K562 (cell line): ENCODE measurements around the gene YIPF1. TPM values are rescaled to one million over a fixed set of nuclear protein-coding genes. Genes with fewer than 3 reads are reported as not detected.

Experiments
- DNMT1 ChIP-seq: fragments of 450-650 bp; IDR thresholded peaks from 2 replicates; pipeline ENCODE4 v1.6.1; 2016; ENCODE audit warnings: antibody characterized with exemption, mild to moderate bottlenecking
- GATAD2A ChIP-seq: fragments of 450-650 bp; IDR thresholded peaks from 2 replicates; pipeline ENCODE4 v1.6.1; 2017
- JUN ChIP-seq, 2 experiments: sonication (generic) in 1 of 2; formaldehyde crosslinking in 1 of 2; IDR thresholded peaks; 2 replicates each; pipeline versions ENCODE4 v1.6.1 to v1.8.0; 2012 to 2022; ENCODE audit warnings: borderline replicate concordance in 2 of 2, mild to moderate bottlenecking in 2 of 2, improper control_type of control experiment in 1 of 2, low read depth in 1 of 2, low read length in 1 of 2, missing genetic modification reagents in 1 of 2
- MTA1 ChIP-seq: fragments of 450-650 bp; IDR thresholded peaks from 2 replicates; pipeline ENCODE4 v1.6.1; 2017; ENCODE audit warnings: borderline replicate concordance
- NCOA1 ChIP-seq: fragments of 450-650 bp; IDR thresholded peaks from 2 replicates; pipeline ENCODE4 v1.6.1; 2016; ENCODE audit warnings: low read depth
- NR1H2 ChIP-seq: sonication (generic); formaldehyde crosslinking; IDR thresholded peaks from 2 replicates; pipeline ENCODE4 v1.4.0; 2020; ENCODE audit warnings: mild to moderate bottlenecking, missing genetic modification reagents
- SIRT6 ChIP-seq: IDR thresholded peaks from one replicate; pipeline ENCODE4 v1.6.1; 2012; ENCODE audit warnings: low read depth, mild to moderate bottlenecking, control low read depth, inconsistent platforms, low read length, moderate library complexity
- SREBF1 ChIP-seq: fragments of 150-350 bp; IDR thresholded peaks from 2 replicates; pipeline ENCODE4 v1.6.1; 2014; ENCODE audit warnings: antibody characterized with exemption, low read depth, low read length, borderline replicate concordance
- ZKSCAN3 ChIP-seq: fragments of 250-450 bp; sonication (Bioruptor Pico); IDR thresholded peaks from 2 replicates; pipeline ENCODE4 v1.4.0; 2020
- ZNF239 ChIP-seq: fragments of 250-450 bp; sonication (Bioruptor Pico); IDR thresholded peaks from 2 replicates; pipeline ENCODE4 v1.4.0; 2020; ENCODE audit warnings: mild to moderate bottlenecking
- ZNF280A ChIP-seq: fragments of 450-650 bp; IDR thresholded peaks from 2 replicates; pipeline ENCODE4 v1.6.1; 2018; ENCODE audit warnings: mild to moderate bottlenecking, low read depth; ENCODE audit not compliant: partially characterized antibody
- ZNF407 ChIP-seq: fragments of 450-650 bp; IDR thresholded peaks from 2 replicates; pipeline ENCODE4 v1.6.1; 2016; ENCODE audit warnings: low read depth
- ZSCAN29 ChIP-seq: fragments of 450-650 bp; IDR thresholded peaks from 2 replicates; pipeline ENCODE4 v1.6.1; 2017
- polyA plus RNA-seq, 8 experiments: library from polyadenylated mRNA; depleted of rRNA in 4 of 8; stranded (reverse) in 5 of 8; unstranded in 3 of 8; fragments of >200 nt; fragmentation: Nextera tagmentation in 2 of 8; fragmentation: Illumina TruSeq in 1 of 8; extraction: Ambion mirVana in 2 of 8; extraction: Trizol in 1 of 8; gene quantifications; 2 replicates each; pipeline versions ENCODE4 v1.2.1 to v1.2.3, GENCODE V29; 2011 to 2014; ENCODE audit warnings: inconsistent platforms in 1 of 8, missing spikeins in 1 of 8
- total RNA-seq, 7 experiments: library from RNA; depleted of rRNA in 6 of 7; stranded (reverse); fragments of >200 nt in 6 of 7; fragmentation: Illumina TruSeq in 2 of 7; extraction: Trizol in 2 of 7; gene quantifications; 2 replicates each; pipeline versions ENCODE4 v1.2.1 to v1.2.3, GENCODE V29; 2011 to 2021; ENCODE audit warnings: low replicate concordance in 1 of 7
- TF ChIP-seq, protein P1 (sequence below): fragments of 250-450 bp; sonication (Bioruptor Pico); IDR thresholded peaks from 2 replicates; pipeline ENCODE4 v1.5.0; 2021

The YIPF1 gene
- total and polyA plus RNA-seq, 9 of the 15 experiments (the other 6 are each of a cell fraction or from before 2014, with no cell fraction given): 11.5 to 37.5 (median 19.2) TPM

- 0 out of 2 replicates have a peak, but pooled peaks have one; percentile 58 for TF ChIP-seq ZNF239 (CRISPR knock-in tag)
- peak; percentile 94 for TF ChIP-seq MTA1
- TF ChIP-seq GATAD2A: peak; percentile 59; the same call in 1 of the 2 replicates
- no peak for TF ChIP-seq ZKSCAN3 (CRISPR knock-in tag)
- TF ChIP-seq JUN (IDR thresholded peaks at IDR 0.05; ENCODE audit: borderline replicate concordance, low read depth, low read length): no peak; the same call in 1 of the 2 replicates
- peak; percentile 78; the same call in 1 of the 2 replicates for TF ChIP-seq JUN (CRISPR knock-in tag; IDR thresholded peaks at IDR 0.05; ENCODE audit: borderline replicate concordance)
- TF ChIP-seq, protein P1, sequence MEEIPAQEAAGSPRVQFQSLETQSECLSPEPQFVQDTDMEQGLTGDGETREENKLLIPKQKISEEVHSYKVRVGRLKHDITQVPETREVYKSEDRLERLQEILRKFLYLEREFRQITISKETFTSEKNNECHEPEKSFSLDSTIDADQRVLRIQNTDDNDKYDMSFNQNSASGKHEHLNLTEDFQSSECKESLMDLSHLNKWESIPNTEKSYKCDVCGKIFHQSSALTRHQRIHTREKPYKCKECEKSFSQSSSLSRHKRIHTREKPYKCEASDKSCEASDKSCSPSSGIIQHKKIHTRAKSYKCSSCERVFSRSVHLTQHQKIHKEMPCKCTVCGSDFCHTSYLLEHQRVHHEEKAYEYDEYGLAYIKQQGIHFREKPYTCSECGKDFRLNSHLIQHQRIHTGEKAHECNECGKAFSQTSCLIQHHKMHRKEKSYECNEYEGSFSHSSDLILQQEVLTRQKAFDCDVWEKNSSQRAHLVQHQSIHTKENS (CRISPR knock-in tag): no peak
- no peak for TF ChIP-seq DNMT1
- TF ChIP-seq ZNF407: no peak
- 0 out of 2 replicates have a peak, but pooled peaks have one; percentile 50 for TF ChIP-seq SREBF1
- TF ChIP-seq NCOA1: no peak
- TF ChIP-seq ZNF280A: no peak
- TF ChIP-seq ZSCAN29: no peak
- no peak for TF ChIP-seq SIRT6
- no peak for TF ChIP-seq NR1H2 (CRISPR knock-in tag)
Observed at GRCh38 chr1:53837924-53838653, 51.5 kb downstream of the YIPF1 start, which contains the start of gene NDC1 (continued).
